Inferior parietal cortex (tissue), 1 donor: ENCODE measurements around the gene EIF5.
"Not testable (repeated sequence)": the region's sequence is repeated elsewhere in the genome, so short reads cannot be mapped to it uniquely, and the experiment has no call there.

Experiments
- DNase-seq: peaks from one replicate; pipeline ENCODE4 v3.0.0-alpha.2; 2016; ENCODE audit errors: extremely low spot score

The EIF5 gene

GRCh38 chr14:103336191-103336590 is 2.2 kb downstream of the EIF5 start:
- DNase-seq, result no peak

GRCh38 chr14:103337794-103338193 is 3.8 kb downstream of the EIF5 start:
- no peak for DNase-seq

GRCh38 chr14:103339561-103339960 is 5.5 kb downstream of the EIF5 start:
- no peak for DNase-seq

GRCh38 chr14:103340480-103341212 is 6.6 kb downstream of the EIF5 start:
- no peak for DNase-seq

- no peak for DNase-seq
These were observed 7.5 kb downstream of the EIF5 start for GRCh38 chr14:103341250-103342129.

GRCh38 chr14:103343164-103343879 is 9.3 kb downstream of the EIF5 start:
- DNase-seq, result no peak

GRCh38 chr14:103343905-103344797 is 10.1 kb downstream of the EIF5 start:
- no peak for DNase-seq

GRCh38 chr14:103346286-103346685 is 12.2 kb downstream of the EIF5 start:
- no peak for DNase-seq

GRCh38 chr14:103347091-103347815 is 13.2 kb downstream of the EIF5 start:
- no peak for DNase-seq

- DNase-seq, result no peak
These were observed 14.1 kb downstream of the EIF5 start for GRCh38 chr14:103348154-103348553.

GRCh38 chr14:103349982-103350381 is 15.9 kb downstream of the EIF5 start:
- no peak for DNase-seq

- no peak for DNase-seq
These were observed 19.3 kb downstream of the EIF5 start for GRCh38 chr14:103353362-103353761.

GRCh38 chr14:103354141-103354540 is 20.1 kb downstream of the EIF5 start:
- DNase-seq, result no peak

GRCh38 chr14:103356024-103356682 is 22.1 kb downstream of the EIF5 start:
- no peak for DNase-seq

- DNase-seq, result not testable (repeated sequence)
These were observed 23.5 kb downstream of the EIF5 start for GRCh38 chr14:103357552-103357951.

- no peak for DNase-seq
These were observed 26.5 kb downstream of the EIF5 start for GRCh38 chr14:103360548-103360947.

- DNase-seq, result no peak
These were observed 27.8 kb downstream of the EIF5 start for GRCh38 chr14:103361867-103362266.

- DNase-seq, result no peak
These were observed 28.7 kb downstream of the EIF5 start for GRCh38 chr14:103362780-103363179.

- no peak for DNase-seq
These were observed 32.7 kb downstream of the EIF5 start for GRCh38 chr14:103366741-103367140.

GRCh38 chr14:103367995-103368394 is 34.0 kb downstream of the EIF5 start:
- DNase-seq, result no peak
